GM21576 (cell line): Measurements from ENCODE around the gene PARD3.

Experiments
- ATAC-seq: cut with Tn5 transposase; IDR thresholded peaks from one replicate; pipeline ENCODE4 v1.9.1; 2021; ENCODE audit warnings: mild to moderate bottlenecking, moderate library complexity; ENCODE audit not compliant: unreplicated experiment

PARD3 gene

DNA sequence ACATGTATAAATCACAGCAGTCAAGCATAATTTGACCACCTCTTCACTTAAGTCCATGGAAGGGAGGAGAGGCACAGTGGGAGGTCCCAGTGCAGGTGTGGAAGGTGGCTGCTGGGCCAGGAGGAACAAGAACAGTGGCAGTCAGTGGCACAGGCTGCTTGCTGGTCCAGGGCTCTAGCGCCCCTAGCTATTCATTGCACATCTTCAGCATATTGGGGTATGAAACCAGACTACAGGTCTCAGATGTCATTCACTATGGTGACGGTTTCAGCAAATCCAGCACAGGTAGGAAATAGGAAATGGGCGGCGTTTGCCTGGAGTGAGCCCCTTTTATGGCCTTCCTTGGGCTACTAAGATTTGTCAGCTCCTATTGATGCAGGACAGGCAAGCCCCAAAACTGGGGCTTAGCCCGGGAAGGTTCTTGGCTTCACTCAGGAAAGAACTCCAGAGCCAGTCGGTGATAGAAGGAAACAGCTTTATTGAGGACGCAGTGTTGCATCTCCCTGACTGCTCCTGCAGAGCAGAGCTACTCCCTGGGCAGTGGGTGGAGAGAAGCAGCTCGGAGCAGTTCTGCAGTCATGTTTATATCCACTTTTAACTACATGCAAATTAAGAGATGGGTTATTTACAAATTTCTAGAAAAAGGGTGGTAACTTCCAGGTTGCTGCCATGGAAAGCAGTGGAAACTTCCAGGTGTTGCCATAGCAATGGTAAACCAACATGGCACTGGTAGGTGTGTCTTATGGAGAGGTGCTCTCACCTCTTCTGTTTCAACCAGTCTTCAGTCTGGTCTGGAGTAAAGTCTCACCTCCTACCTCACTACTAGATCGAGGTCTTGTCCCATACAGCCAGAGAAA is 608.8 kb downstream of the PARD3 start:
- no peak for ATAC-seq

DNA sequence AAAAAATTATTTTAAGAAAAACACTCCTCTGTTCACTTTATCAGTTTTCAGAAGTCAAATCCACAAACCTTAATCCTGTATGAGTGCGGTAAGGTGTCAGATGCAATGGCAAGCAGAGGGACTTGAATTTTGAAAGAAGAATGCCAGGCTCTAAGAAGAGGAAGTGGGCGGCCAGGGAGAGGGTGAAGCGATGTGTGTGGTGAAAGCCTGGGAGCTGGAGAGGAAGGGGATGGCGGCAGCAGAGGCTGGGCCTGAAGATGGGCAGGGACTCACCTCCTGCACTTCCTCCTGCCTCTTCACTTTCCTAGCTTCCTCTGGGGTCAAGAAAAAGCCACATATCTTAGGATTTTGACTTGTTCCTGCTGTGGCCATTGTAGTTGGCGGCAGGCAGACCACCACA is 609.6 kb downstream of the PARD3 start:
- ATAC-seq: no peak

GRCh38 chr10:34203966-34204630 is 611.0 kb downstream of the PARD3 start:
- ATAC-seq: no peak

DNA sequence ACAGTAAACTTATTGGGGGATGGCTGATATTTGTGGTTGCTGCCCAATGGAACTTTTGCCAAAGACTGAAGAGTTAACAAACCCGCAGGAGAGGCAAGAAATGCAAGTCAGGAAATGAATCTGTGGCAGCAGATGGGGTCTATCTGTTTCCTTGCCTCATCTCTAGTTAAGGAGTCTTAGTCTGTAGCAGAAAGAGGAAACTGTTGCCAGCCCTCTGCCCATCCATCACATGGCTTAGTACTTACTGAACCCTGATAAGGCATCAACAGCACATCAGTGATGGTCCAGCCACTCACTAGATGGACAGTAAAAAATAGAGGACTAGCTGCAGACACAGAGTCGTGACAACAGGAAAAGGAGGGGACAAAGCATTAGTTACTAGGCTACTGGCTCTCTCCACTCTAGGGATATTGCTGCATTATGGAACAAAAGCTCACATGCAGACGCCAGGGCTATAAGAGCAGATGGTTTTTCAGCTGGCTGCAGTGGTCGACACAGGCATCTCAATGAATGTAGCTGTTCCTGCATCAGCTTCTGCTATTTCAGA is 614.7 kb downstream of the PARD3 start:
- ATAC-seq: no peak

DNA sequence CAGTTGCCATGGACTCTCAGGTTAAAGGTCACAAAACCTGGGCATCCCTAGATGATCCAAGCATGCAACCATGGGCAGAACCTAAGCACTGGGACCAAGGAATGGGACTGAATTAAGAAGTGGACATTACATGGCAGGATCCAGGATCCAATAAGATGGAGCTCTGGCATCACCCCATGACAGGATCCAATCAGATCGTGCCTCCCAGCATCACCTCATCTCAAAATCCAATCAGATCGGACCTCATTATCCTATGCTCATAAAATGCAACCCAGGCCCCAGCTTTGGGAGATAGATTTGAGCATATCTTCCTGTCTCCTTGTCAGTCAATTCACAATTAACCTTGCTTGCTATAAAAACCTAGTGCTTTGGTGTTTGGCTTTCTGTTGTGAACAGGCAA is 616.1 kb downstream of the PARD3 start:
- ATAC-seq: no peak

GRCh38 chr10:34196058-34196433 is 619.0 kb downstream of the PARD3 start:
- ATAC-seq: no peak

- ATAC-seq: no peak
Observed at GRCh38 chr10:34195364-34196057, 619.6 kb downstream of the PARD3 start.

GRCh38 chr10:34193931-34194626 is 621.0 kb downstream of the PARD3 start:
- no peak for ATAC-seq

DNA sequence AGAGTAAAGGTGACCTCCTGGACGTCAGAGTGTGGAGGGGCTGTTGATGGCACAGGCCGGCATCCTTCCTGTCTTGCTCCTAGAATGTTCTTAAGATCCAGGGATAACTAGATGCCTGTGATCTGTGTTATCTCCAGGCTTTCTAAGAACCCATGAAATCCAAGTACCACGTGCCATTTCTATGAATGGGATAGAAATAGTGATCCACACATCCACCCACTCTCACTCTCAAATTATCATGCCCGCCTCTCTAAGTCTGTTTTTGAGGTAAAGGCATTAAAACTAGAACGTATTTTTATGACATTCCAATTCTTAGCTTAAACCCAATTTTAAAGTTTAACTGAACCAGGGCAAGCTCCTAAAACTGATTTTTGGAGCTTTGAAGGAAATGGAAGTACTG is 622.5 kb downstream of the PARD3 start:
- ATAC-seq: no peak

GRCh38 chr10:34191406-34191805 is 623.7 kb downstream of the PARD3 start:
- ATAC-seq: no peak

- no peak for ATAC-seq
Observed at GRCh38 chr10:34190580-34190979, 624.5 kb downstream of the PARD3 start.

DNA sequence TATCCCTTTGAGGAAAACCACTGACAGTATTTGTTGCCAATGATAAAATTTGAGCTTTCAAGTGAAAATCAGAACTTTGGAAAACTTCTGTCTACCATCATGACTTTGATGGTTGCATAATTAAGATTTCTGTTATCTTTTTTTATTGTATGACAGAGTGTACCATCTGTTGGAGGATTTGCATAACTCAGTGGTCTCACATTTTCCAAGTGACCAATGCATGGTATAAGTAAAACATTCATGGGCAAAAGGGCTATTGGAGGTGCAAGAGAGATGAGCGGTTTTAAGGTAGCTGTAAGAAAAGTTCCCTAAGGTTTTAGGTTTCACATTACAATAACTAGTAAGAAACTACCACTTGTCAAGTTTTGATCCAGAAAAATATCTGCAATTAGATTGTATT is 625.3 kb downstream of the PARD3 start:
- no peak for ATAC-seq

DNA sequence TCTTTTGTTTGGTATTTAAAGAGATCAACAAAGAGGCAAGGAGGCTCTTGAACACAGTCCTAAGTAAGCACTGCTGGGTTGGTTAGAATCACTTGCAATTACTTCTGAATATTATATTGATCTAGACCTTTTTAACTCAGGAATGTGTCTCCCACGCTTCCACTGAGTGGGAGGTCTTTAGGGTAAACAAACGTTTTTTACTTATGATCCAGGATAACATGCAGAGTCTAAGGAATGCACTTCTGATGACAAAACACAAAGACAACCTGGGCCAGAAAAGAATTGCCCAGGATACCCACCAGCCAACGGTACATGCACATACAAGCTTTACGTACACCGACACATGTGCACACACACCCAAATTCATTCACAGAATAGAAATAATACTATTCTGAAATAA is 626.9 kb downstream of the PARD3 start:
- ATAC-seq: no peak

GRCh38 chr10:34187201-34187600 is 627.9 kb downstream of the PARD3 start:
- no peak for ATAC-seq

DNA sequence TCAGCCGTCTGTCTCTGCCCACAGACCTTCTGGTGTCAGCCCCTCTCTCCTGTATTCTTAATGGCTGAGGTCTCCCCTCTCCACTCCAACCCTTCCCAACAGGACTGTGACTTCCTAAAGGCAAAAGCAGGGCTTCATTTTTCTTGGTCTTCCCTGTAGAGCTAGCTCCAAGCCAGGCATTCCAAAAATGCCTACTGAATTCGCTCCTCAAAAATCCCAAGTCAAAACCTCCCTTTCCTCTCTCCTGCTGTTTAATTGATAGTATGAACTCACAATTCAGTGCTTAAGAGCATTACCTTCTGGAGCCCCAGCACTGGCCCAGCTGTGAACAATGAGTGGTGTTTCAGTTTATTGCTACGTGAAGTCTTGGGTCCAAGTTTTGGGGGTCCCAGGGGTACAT is 628.4 kb downstream of the PARD3 start:
- no peak for ATAC-seq

DNA sequence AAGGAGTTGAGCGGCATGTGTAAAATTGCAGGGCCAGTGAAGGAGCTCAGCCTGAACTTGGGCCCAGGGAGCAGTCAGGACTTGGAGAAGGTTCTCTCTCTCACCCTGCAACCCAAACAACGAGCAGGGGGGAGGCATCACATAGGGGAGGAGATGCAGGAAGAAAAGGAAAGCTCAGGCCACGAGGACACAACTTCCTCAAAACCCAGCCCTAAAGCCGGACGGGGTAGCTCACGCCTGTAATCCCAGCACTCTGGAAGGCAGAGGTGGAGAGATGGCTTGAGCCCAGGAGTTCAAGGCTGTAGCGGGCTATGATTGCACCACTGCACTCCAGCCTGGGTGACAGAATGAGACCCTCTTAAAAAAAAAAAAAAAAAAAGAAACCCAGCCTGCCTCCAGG is 629.1 kb downstream of the PARD3 start:
- no peak for ATAC-seq

GRCh38 chr10:34184939-34185386 is 630.1 kb downstream of the PARD3 start:
- ATAC-seq: no peak

DNA sequence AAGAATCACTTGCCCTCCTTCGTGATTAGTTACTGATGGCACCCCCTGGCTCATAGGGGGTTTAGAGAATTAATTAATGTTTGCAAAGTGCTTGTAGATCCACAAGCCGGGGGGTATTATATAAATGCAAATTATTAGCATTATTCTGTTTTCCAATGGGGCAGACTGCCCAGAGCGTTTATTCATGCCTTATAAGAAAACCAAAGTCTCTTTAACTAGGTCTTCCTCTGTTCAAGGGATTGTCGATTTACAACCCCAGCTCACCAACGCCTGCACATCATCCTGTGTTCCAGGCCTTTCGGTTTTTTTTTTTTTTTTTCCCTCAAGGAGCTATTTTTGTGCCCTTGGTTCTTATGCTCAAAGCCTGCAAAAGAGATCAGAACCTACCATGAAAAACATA is 630.7 kb downstream of the PARD3 start:
- no peak for ATAC-seq

GRCh38 chr10:34183016-34183796 is 631.9 kb downstream of the PARD3 start:
- ATAC-seq: no peak
